SK-MEL-5 (cell line): ENCODE results near the gene KCNH4. TPM values are rescaled to one million over a fixed set of nuclear protein-coding genes. Genes with fewer than 3 reads are reported as not detected.
"Not testable (repeated sequence)": the region's sequence is repeated elsewhere in the genome, so short reads cannot be mapped to it uniquely, and the experiment has no call there.

ENCODE experiments used
- DNase-seq: peaks from one replicate; pipeline ENCODE4 v3.0.0-alpha.2; 2016; ENCODE audit warnings: low read depth, low spot score
- in situ Hi-C: cut with HindIII; loops from 2 replicates; pipeline ENCODE4 v1.10.0; 2016; ENCODE audit warnings: low sequenced_read_pairs, high pct_unique_total_duplicates, low pct_unique_long_range_greater_than_20kb
- polyA plus RNA-seq, 2 experiments: library from polyadenylated mRNA; depleted of rRNA; stranded (reverse); fragments of >200 nt; gene quantifications; 2 replicates each; pipeline ENCODE4 v1.2.3, GENCODE V29; 2015
- total RNA-seq: library from RNA; depleted of rRNA; stranded (reverse); fragments of >200 nt; shearing (Covaris generic); gene quantifications from 2 replicates; pipeline ENCODE4 v1.2.3, GENCODE V29; 2014; rRNA removed

The KCNH4 gene
- 0.18 and 0.24 TPM in 2 replicates for total RNA-seq
- 0.63 and 1.9 TPM in 2 replicates for polyA plus RNA-seq (2015; cell fraction: cytosol; rRNA removed)
- 1.3 and 2.7 TPM in 2 replicates for polyA plus RNA-seq (2015; cell fraction: nucleus; rRNA removed)

DNA sequence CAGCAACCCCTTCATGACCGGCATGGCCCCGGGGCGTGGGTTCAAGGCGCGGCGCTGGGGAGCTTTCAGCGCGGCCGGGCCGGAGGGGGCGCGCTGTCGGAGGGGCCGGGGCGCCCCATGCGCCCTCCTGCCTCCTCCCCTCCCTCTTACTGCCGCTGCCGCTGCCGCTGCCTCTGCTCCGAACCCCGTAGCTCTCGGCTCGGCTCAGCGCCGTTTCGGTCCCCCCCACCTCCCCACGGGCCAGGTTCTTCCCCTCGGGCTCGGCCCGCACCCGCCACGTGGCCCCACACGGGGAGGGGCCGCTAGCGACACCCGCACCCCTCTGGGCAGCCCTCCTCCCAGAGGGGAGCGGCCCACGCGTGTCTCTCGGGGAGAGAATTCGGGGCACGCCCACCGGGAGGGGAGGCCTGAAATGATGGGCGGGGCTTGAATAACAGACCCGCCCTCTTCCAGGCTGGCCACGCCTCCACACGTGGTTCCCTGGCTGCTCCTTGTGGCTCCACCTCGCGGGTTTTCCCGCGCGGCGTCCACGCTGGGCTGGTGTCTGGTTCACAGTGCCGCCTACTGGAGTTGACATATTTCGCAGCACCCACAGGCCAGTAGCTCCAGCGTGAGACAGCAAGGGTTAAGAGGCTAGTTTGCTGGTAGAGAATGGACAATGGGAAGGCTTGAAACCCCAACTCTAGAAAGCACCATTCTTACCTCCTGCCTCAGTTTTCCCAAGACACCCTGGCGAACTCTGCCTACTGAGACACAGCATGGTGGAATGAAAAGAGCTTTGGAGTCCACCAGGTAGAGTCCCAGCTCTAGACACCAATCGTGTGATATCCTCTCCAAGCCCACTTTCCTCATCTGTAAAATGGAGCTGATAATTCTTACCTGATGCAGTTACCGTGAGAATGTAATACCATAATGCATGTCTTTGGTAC, at the start of gene KCNH4:
Gene KCNH4 (minus strand): TSS at position 221 of the 929 bp plus-strand sequence. CDS start 197 bp downstream, at position 24.
- in situ Hi-C loops = no loop called here
- DNase-seq = peak; percentile 92

DNA sequence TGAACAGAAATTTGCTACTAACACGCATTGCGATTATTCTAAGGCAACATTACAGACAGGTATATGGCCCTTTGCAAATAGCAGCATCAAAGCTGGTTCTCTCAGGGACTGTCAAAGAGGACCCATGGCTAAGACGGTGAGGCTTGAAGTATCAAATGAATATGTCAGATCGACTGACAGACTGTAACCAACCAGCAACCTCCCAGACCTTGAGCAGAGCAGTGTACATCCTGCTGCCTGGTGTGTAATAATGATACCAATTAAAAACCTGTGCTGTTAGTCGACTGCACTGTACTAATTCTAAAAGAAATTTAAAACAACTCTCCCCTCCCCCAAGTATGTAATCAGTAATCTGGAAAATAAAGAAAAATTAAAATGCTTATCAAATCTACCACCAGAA, 49.3 kb upstream of the KCNH4 start:
- DNase-seq = no peak
- in situ Hi-C loops = no loop called here

DNA sequence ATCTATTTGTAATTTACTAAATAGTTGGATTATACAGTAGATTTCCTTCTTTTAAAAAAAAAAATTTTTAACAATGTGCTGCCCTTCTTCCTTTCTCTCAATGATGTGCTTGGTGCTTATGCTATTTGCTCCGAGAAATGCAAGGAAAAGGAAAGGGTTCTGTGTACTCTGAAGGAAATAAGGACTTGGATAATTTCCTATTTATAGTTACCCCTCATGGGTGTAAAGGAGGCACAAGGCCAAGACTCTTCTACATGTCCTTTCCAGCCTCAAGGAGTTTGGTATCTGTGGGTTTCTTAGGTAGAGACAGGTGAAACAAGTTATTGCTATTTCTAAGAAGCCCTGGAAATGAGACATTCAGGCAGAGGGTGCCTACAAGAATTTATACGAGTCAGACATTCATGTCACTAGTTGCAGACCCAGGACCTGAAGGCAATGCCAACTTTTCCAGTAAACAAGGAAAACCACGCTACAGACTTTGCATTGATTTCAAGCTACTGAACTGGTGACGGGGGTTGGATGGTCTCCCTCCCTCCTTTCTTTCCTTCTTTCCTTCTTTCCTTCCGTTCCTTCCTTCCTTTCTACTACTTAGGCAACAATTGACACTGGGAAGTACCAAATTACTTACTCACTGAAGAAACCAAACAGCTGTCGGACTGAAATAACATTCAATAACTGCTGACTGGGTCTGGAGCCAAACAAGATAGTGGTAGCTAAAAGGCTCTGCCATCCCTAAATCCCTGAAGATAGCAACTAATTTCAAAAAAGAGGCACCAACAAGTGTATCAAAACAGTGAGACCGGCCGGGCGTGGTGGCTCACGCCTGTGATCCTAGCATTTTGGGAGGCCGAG, 47.1 kb upstream of the KCNH4 start:
- in situ Hi-C loops = no loop called here
- no peak for DNase-seq

DNA sequence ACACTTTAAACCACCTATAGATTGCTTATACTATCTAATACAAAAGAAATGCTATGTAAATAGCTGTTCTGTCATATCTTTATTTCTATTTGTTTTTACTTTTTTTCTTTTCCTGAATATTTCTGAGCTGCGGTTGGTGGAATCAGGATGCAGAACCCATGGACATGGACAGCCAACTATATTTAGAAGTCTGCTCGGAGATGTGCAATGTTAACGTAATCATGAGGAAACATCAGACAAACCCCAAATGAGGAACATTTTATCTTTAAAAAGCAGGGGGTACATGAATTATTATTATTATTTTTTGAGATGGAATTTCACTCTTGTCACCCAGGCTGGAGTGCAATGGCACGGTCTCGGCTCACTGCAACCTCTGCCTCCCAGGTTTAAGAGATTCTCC, 44.7 kb upstream of the KCNH4 start:
- DNase-seq = no peak
- in situ Hi-C loops = no loop called here

DNA sequence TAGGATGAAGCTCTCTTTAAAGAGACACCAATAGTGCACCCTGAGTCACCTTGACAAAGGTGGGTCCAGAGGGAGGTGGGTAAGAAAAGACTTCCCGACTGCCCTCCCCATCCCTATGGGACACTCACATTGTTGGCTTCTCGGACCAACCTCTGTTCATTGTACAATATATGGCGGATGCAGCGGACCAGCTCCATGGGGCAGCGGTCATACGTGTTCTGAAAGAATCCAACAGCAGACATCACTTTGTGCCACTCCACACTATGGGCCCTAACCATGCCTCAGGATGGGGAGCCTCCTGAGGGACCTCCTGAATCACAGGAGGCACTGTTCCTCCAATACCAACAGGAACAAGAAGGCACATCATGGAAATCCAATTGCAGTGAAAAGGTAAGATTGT, 43.7 kb upstream of the KCNH4 start:
- DNase-seq = no peak
- in situ Hi-C loops = no loop called here

DNA sequence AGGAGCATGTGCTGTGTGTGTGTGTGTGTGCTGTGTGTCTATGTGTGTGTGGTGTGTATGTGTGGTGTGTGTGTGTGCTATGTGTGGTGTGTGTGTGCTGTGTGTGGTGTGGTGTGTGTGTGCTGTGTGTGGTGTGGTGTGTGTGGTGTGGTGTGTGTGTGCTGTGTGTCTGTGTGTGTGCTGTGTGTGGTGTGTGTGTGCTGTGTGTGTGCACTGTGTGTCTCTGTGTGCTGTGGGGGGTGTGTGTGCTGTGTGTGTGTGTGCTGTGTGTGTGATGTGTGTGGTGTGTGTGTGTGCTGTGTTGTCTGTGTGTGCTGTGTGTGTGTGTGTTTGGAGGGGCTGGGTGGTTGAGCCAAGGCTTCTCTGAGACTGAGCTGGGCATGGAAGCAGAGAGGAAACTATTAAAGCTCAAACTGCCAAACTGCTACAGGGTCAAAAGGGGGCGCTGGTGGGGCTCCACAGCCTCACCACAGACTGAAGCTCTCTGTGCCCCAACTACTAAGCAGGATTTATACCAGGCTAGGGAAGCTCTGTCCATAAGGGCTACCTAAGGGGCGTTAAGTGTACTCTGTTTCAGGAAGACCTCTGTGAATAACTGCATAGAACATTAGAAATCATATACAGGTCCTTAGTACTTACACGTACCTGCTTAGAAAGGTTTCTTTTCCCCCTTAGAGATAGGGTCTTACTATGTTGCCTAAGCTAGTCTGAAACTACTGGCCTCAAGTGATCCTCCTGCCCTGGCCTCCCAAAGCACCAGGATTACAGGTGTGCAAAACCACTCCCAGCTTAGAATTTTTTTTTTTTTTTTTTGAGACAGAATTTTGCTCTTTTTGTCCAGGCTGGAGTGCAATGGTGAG, 41.2 kb upstream of the KCNH4 start:
- in situ Hi-C loops = no loop called here

DNA sequence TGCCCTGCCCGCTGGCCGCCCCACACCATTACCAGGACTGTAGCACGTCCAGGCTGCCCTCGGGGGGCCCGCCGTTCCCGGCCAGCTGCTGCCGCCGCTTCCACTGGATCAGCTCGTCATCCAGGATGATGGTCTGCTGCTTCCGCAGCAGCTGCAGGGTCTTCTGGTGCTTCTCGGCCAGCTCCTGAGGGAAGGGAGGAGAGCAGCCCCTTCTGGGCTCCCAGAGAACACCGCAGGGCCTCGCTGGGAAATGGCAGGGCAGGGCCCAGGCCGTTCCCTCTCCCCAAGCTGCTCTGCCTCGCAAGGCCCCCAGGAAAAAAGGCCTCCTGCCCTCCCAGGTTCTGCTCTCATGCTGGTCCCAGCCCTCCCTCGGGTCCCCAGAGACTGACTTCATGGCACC, 38.3 kb upstream of the KCNH4 start:
- in situ Hi-C loops, DNase-seq: not testable (repeated sequence)

More for the DNA sequence above, 41.2 kb upstream of the KCNH4 start:
- peak; percentile 77 for DNase-seq

DNA sequence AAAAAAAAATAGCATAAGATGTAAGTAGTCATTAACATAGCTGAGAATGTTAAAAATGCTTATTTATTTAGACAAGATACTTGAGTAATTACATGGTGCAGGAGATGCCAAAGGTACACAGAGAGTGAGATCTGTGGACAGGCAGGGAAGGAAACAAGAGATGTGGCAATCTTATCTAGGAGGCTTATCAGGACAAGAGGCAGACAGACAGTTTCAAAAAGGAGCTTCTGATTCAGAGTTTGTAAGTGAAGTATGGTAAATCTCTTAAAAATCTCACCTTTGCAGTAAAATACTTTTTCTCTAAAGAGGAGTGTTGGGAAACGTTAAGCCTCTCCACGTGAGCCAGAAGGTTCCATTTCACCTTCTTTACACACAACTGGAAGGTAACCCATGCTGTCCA, 33.2 kb upstream of the KCNH4 start:
- in situ Hi-C loops = no loop called here
- no peak for DNase-seq

DNA sequence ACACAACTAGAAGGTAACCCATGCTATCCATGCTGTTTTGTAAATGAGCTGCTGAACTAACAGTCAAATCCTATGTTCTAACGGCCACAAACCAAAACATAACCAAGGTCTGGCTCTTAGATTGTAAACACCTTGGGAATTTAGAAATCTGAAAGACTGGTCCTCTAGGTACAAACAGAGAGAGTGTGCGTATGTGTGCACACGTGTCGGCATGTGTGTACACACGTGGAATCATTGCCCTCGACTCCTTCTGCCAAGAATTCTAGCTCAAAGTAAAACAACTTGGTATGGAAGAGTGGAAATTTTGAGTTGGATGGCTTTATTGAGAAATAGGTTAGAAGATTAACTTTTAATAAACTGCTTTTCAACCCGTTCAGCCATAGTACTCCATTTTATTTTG, 31.4 kb upstream of the KCNH4 start:
- no peak for DNase-seq
- in situ Hi-C loops = no loop called here

DNA sequence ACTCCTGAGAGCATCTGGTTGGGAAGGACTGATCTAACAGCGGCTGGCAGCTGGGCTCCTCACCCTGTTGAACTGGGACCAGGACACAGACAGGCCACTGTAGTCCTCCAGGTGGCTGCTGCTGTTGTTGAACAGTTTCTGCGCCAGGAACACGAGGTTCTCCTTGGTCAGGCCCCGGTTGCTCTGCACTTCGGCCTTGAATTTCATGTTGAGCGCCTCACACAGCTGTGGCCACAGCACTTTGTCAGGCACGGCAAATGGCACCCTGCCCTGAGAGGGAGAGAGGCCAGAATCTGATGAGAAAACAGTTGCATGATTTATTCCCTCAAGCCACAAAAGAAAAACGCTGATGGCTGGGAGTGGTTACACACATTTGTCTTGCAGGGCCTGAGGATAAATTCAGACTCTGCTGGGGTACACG, 31.0 kb upstream of the KCNH4 start:
- in situ Hi-C loops, DNase-seq: not testable (repeated sequence)

DNA sequence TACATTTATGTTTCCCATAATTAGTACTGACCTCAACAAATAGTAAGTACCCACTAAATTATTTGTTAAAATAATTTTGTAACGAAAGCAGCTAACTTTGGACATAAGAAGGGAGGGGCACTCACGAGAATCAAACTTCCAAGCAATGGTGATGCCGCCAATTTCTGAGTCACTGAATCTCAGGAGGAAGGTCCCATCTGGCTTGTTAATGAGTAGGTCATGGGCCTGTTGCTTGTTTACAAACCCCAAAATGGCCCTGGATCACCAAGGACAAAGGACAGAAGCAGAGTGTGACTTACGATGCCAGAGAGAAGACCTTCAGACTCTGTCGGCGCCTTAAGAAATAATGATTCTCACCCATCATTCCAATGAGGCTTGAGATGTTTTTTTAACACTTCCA, 29.1 kb upstream of the KCNH4 start:
- no peak for DNase-seq
- in situ Hi-C loops = no loop called here

DNA sequence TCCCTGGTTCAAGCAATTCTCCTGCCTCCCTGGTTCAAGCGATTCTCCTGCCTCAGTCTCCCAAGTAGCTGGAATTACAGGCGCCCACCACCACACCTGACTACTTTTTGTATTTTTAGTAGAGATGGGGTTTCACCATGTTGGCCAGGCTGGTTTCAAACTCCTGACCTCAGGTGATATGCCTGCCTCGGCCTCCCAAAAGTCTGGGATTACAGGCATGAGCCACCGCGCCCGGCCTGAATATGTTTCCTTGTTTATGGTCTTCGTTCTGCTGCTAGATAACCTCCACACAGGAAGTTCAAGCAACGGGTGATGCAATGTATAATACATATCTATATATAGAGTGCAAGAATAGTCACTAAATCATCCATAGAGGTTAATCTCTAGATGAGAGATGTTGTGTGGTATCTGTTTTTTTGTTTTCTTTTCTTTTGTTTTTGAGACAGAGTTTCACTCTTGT, 25.2 kb upstream of the KCNH4 start:
- in situ Hi-C loops, DNase-seq: not testable (repeated sequence)

DNA sequence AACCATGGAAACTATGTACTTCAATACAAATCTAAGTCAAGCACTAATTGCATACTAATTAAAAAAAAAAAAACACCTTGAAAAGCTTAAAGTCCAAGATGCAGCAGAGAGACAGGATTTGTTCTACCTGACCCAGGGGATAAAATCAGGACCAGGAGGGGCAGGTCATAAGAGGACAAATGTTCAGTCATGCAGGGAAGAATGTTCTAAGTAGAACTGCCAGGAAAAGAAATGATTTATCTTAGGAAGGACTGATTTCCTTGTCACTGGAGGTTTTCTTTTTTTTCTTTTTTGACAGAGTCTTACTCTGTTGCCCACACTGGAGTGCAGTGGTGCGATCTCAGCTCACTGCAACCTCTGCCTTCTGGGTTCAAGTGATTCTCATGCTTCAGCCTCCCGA, 22.4 kb upstream of the KCNH4 start:
- DNase-seq = no peak
- in situ Hi-C loops = no loop called here

DNA sequence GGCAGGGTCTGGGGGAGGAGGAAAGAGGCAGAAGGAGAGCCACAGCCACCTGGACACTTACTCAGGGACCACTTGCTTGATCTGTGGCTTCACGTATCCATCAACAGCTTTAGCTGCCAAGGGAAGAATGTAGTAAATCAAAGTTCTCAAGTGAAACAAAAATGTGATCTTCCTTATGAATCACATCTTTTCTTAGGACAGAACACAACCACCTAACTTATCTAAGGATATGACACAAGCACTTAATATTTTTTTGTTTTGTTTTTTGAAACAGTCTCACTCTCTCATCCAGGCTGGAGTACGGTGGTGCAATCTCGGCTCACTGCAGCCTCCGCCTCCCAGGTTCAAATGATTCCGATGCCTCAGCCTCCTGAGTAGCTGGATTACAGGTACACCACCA, 21.8 kb upstream of the KCNH4 start:
- in situ Hi-C loops = no loop called here
- no peak for DNase-seq

DNA sequence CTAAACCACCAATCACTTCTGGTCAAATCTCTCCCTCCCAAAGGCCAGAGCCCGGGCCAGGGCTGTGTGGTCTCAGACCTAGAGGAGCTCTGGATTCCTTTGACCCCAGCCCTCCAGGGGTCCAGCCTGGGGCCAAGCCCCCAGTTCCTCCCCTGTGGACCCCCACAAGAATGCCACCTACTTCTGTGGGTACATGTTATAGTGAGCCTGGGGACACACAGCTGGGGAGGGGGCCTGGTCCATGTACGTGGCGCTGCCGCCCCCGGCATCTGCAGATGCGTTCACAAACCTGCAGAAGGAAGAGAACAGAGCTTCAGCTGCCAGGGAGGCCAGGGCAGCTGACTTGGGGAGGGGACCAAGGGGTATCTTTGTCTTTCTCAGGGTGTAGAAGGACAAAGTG, 21.2 kb upstream of the KCNH4 start:
- DNase-seq = no peak
- in situ Hi-C loops = no loop called here

DNA sequence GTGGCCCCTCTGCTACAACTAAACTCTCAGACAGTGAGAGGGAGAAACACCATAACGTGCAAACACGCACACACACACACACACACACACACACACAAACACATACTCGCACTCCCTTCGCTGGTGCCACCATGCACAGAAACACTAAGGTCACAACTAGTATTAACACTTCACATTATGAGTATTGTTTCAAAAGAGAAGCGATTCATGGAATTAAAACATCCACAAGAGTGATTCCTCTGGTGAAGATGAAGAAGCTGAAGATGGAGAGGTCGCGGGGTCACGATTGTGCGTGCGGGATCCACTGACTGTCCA, 20.5 kb upstream of the KCNH4 start:
- in situ Hi-C loops = no loop called here
- no peak for DNase-seq

DNA sequence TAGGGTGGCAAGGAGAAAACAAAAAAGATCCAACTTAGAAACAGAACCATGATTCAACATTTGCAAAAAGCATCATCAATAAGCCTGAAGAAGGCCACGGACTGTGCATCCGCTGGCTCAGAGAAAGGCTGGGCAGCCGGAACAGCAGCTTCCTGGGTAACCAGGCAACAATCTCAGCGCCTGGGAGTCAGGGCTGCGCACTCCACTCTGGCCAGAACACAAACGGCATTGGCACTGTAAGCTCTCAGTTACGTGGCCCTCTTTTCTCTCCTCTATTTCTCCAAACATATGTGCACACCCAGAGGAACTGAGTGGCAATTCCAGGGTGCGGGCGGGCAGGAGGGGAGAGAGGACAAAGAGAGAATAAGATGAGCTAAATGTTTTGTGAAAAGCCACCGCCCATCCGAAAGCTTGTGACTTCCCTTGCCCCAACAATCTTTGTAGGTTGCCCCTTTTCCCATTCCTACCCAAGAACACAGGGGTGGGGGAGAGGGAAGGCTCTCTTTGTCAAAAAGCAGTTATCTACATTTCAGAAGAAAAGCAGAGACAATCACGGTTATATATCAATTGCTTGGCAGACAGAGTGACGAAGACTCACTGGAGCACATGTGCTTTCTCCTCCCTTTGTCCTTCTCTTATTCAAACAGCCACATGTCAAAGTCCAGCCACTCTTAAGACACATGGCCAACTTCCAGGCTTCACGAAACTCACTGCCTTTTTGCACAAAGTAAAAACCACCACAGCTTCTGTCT, 19.9 kb upstream of the KCNH4 start:
- DNase-seq = no peak
- in situ Hi-C loops = no loop called here
